MV-4-11 (cell line): Measurements from ENCODE around the gene ARTN.

ENCODE experiments used
- DNase-seq: peaks from one replicate; lab custom pipeline; 2025; lab: John Stamatoyannopoulos, UW

Gene ARTN

GRCh38 chr1:43986712-43987111 lies 53.1 kb downstream of the ARTN start:
- DNase-seq = no peak
